Neuronal stem cell (in vitro differentiated cells): Measurements from ENCODE around the gene ST6GALNAC6.

ENCODE experiments used
- DNase-seq: peaks from one replicate; pipeline ENCODE4 v3.0.0-alpha.2; 2013; ENCODE audit warnings: low spot score
- H2AFZ ChIP-seq: one replicate; pipeline ENCODE4 v1.6.1; 2013; ENCODE audit warnings: mild to moderate bottlenecking, low read length, inconsistent platforms
- H2AK5ac ChIP-seq: 2 replicates; pipeline ENCODE4 v1.6.1; 2013; ENCODE audit warnings: low read depth, mild to moderate bottlenecking, inconsistent platforms, low read length, moderate library complexity, mixed read lengths
- H2BK120ac ChIP-seq: 2 replicates; pipeline ENCODE4 v1.6.1; 2013; ENCODE audit warnings: low read depth, mild to moderate bottlenecking, inconsistent platforms, low read length, moderate library complexity, mixed read lengths
- H2BK12ac ChIP-seq: one replicate; pipeline ENCODE4 v1.6.1; 2013; ENCODE audit warnings: low read length, inconsistent platforms
- H2BK15ac ChIP-seq: 2 replicates; pipeline ENCODE4 v1.6.1; 2013; ENCODE audit warnings: mild to moderate bottlenecking, low read length, inconsistent platforms, mixed read lengths
- H2BK5ac ChIP-seq: one replicate; pipeline ENCODE4 v1.6.1; 2013; ENCODE audit warnings: inconsistent platforms, mild to moderate bottlenecking, low read length, moderate library complexity
- H3K14ac ChIP-seq: one replicate; pipeline ENCODE4 v1.6.1; 2013; ENCODE audit warnings: low read length, inconsistent platforms
- H3K18ac ChIP-seq: 2 replicates; pipeline ENCODE4 v1.6.1; 2013; ENCODE audit warnings: low read length, inconsistent platforms
- H3K23ac ChIP-seq: 2 replicates; pipeline ENCODE4 v1.6.1; 2013; ENCODE audit warnings: low read depth, mild to moderate bottlenecking, mixed read lengths, low read length, inconsistent platforms; ENCODE audit not compliant: poor library complexity
- H3K27ac ChIP-seq: replicated peaks from 3 replicates; pipeline ENCODE4 v1.5.1; 2013; ENCODE audit warnings: low read length, inconsistent platforms
- H3K27me3 ChIP-seq, 3 experiments: 2 replicates each; pipeline ENCODE4 v1.6.1; 2013; ENCODE audit warnings: low read length in 3 of 3, mild to moderate bottlenecking in 2 of 3, inconsistent platforms in 1 of 3, low read depth in 1 of 3, mixed read lengths in 1 of 3, moderate library complexity in 1 of 3; ENCODE audit not compliant: control insufficient read depth in 3 of 3, insufficient read depth in 3 of 3
- H3K36me3 ChIP-seq, 2 donors: replicated peaks in 1 of 2; 2 replicates each; pipeline ENCODE4 v1.6.1; 2013; ENCODE audit warnings: low read length in 2 of 2; ENCODE audit not compliant: control insufficient read depth in 2 of 2, insufficient read depth in 2 of 2
- H3K4ac ChIP-seq: 2 replicates; pipeline ENCODE4 v1.6.1; 2013; ENCODE audit warnings: inconsistent platforms, mild to moderate bottlenecking, low read length, moderate library complexity
- H3K4me1 ChIP-seq, 2 donors: 1 replicate in 1 of 2; 2 replicates in 1 of 2; pipeline ENCODE4 v1.6.1; 2013; ENCODE audit warnings: low read length in 2 of 2, low read depth in 1 of 2; ENCODE audit not compliant: control insufficient read depth in 2 of 2, insufficient read depth in 1 of 2
- H3K4me2 ChIP-seq: one replicate; pipeline ENCODE4 v1.6.1; 2013; ENCODE audit warnings: mild to moderate bottlenecking, low read length, inconsistent platforms; ENCODE audit not compliant: insufficient read depth, poor library complexity, severe bottlenecking
- H3K4me3 ChIP-seq, 2 donors: 2 replicates each; pipeline ENCODE4 v1.5.1; 2013; ENCODE audit warnings: low read length in 2 of 2, mild to moderate bottlenecking in 2 of 2, inconsistent platforms in 1 of 2, moderate library complexity in 1 of 2
- H3K79me1 ChIP-seq: one replicate; pipeline ENCODE4 v1.6.1; 2013; ENCODE audit warnings: low read depth, mild to moderate bottlenecking, inconsistent platforms, low read length, moderate library complexity
- H3K9ac ChIP-seq: one replicate; pipeline ENCODE4 v1.6.1; 2013; ENCODE audit warnings: mild to moderate bottlenecking, low read depth, low read length, inconsistent platforms; ENCODE audit not compliant: poor library complexity
- H3K9me3 ChIP-seq, 2 donors: replicated peaks in 1 of 2; 2 replicates each; pipeline versions ENCODE3 to v1.6.1; 2013; ENCODE audit warnings: low read length in 2 of 2, mild to moderate bottlenecking in 2 of 2, inconsistent platforms in 1 of 2, low read depth in 1 of 2, mixed read lengths in 1 of 2, moderate library complexity in 1 of 2; ENCODE audit not compliant: control insufficient read depth in 2 of 2, insufficient read depth in 1 of 2
- H4K8ac ChIP-seq: one replicate; pipeline ENCODE4 v1.6.1; 2013; ENCODE audit warnings: low read depth, mild to moderate bottlenecking, inconsistent platforms, low read length, moderate library complexity
- H4K91ac ChIP-seq: one replicate; pipeline ENCODE4 v1.6.1; 2013; ENCODE audit warnings: low read length, low read depth, mild to moderate bottlenecking, inconsistent platforms; ENCODE audit not compliant: poor library complexity
- WGBS, 2 donors: extraction: QIAGEN DNeasy Blood & Tissue Kit; methylation state at CpG; one replicate each; pipeline ENCODE4 v1.1.7; 2013; ENCODE audit warnings: missing lambda C conversion rate in 2 of 2, mixed read lengths in 1 of 2; ENCODE audit not compliant: insufficient read length in 2 of 2, insufficient replicate concordance in 1 of 2; ENCODE audit errors: extremely low coverage in 2 of 2; 5-methylcytosine and 5-hydroxymethylcytosine counted together

ST6GALNAC6 gene

DNA sequence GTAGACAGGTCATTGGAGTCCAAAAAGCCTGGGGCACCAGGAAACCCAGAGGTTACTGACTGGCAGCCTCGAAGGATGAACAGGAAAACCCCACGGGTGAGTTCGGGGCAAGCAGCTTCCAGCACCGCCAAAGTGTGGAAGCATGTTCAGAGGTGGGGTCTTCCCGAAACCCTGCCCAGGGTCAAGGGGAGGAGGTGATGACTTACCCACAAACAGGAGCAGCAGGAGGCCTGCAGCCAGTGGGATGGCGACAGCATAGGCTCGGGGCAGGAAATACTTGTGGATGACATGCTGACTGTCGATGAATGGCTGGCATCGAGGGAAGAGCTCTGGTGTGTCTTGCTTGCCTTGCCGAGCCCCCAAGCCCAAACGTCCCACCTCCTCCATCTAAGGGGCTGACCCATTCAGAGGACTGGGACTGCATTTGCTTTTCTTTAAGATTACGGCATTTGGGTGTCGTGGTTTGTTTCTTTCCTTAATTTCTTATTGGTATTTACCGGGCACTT, 37.0 kb upstream of the ST6GALNAC6 start:
- Histone ChIP-seq H3K18ac (no peak overlapping the region), H2AK5ac (peak overlapping the region; percentile 29)
- no peak for DNase-seq

GRCh38 chr9:127935765-127936221, 36.4 kb upstream of the ST6GALNAC6 start:
- H2BK120ac ChIP-seq: no peak overlapping the region
- peaks cover 10 to 30% of the 10 kb centered on the region in 2 donors for H3K36me3 ChIP-seq
- no peak overlapping the region for H3K27ac ChIP-seq
- no peak overlapping the region for H2BK5ac ChIP-seq
- no peak overlapping the region for H4K91ac ChIP-seq
- H3K23ac ChIP-seq: no peak overlapping the region
- H2AK5ac ChIP-seq: no peak overlapping the region
- no peak for DNase-seq
- no peak overlapping the region for H2BK12ac ChIP-seq
- H2BK15ac ChIP-seq: no peak overlapping the region
- H3K9ac ChIP-seq: peak overlapping the region; percentile 0
- H4K8ac ChIP-seq: no peak overlapping the region
- no peak overlapping the region for H3K4ac ChIP-seq
- WGBS, 2 donors: no CpG with 5 or more reads among the region's 4 CpGs
- no peak overlapping the region for H3K18ac ChIP-seq
- no peak overlapping the region for H2AFZ ChIP-seq
- peaks cover 19 to 24% of the 10 kb centered on the region in 2 donors for H3K4me1 ChIP-seq
- peaks cover 14% of the 10 kb centered on the region for H3K79me1 ChIP-seq
- H3K9me3 ChIP-seq: no peaks in the 10 kb centered on the region
- no peak overlapping the region for H3K14ac ChIP-seq
- H3K4me2 ChIP-seq: no peak overlapping the region
- H3K27me3 ChIP-seq: no peaks in the 10 kb centered on the region
- H3K4me3 ChIP-seq: peak overlapping the region in 1 of 2 donors; percentile 92

More for the DNA sequence above, 37.0 kb upstream of the ST6GALNAC6 start:
- WGBS, 2 donors: no CpG with 5 or more reads among the region's 14 CpGs
- H3K36me3 ChIP-seq: peaks cover 10 to 33% of the 10 kb centered on the region in 2 donors
- H2BK5ac ChIP-seq: no peak overlapping the region
- H3K27ac ChIP-seq: no peak overlapping the region
- no peak overlapping the region for H3K4me2 ChIP-seq
- H3K4me1 ChIP-seq: peaks cover 13 to 18% of the 10 kb centered on the region in 2 donors
- no peak overlapping the region for H3K23ac ChIP-seq
- no peaks in the 10 kb centered on the region for H3K9me3 ChIP-seq
- H2AFZ ChIP-seq: no peak overlapping the region
- no peak overlapping the region for H3K14ac ChIP-seq
- peaks cover 14% of the 10 kb centered on the region for H3K79me1 ChIP-seq
- no peak overlapping the region for H2BK120ac ChIP-seq
- no peaks in the 10 kb centered on the region for H3K27me3 ChIP-seq
- no peak overlapping the region for H3K4ac ChIP-seq
- no peak overlapping the region for H4K91ac ChIP-seq
- H3K4me3 ChIP-seq: peak overlapping the region in 1 of 2 donors; percentile 92
- H3K9ac ChIP-seq: peak overlapping the region; percentile 12
- H4K8ac ChIP-seq: no peak overlapping the region
- no peak overlapping the region for H2BK15ac ChIP-seq
- no peak overlapping the region for H2BK12ac ChIP-seq

GRCh38 chr9:127934986-127935385, 35.6 kb upstream of the ST6GALNAC6 start:
- Histone ChIP-seq H3K9ac (no peak overlapping the region), H3K27ac (no peak overlapping the region), H3K4me3 (no peak overlapping the region), H2BK15ac (no peak overlapping the region), H3K9me3 (no peaks in the 10 kb centered on the region), H2BK120ac (no peak overlapping the region), H3K27me3 (no peaks in the 10 kb centered on the region), H3K4ac (no peak overlapping the region), H4K8ac (no peak overlapping the region), H3K23ac (no peak overlapping the region), H3K18ac (no peak overlapping the region), H3K4me2 (no peak overlapping the region), H3K36me3 (peaks cover 7 to 25% of the 10 kb centered on the region in 2 donors), H2AK5ac (no peak overlapping the region), H3K14ac (no peak overlapping the region), H3K79me1 (peaks cover 14% of the 10 kb centered on the region), H2BK12ac (no peak overlapping the region), H2BK5ac (no peak overlapping the region), H4K91ac (no peak overlapping the region), H3K4me1 (peaks cover 23 to 25% of the 10 kb centered on the region in 2 donors), H2AFZ (no peak overlapping the region)
- no CpG with 5 or more reads among the region's 11 CpGs for WGBS, 2 donors
- no peak for DNase-seq

DNA sequence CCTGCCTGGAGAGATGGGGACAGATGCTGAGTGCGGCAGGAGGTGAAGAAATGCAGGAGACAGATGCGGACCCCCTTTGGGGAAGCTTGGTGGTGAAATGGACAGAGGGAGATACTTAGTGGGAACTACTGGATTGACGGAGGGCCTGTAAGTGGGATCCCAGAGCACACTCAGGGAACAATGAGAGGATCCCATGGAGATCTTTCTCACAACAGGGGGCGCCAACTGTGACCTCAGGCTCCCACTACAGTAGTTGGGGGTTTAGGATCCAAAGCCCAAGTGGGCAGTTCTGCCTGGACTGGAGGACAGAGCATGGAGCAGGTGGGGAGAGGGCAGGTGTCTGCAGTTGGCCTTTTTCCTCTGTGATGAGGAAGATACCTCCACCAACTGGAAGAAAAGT, 34.8 kb upstream of the ST6GALNAC6 start:
- no peak overlapping the region for H4K8ac ChIP-seq
- H4K91ac ChIP-seq: no peak overlapping the region
- no peak overlapping the region for H3K18ac ChIP-seq
- no peak overlapping the region for H3K14ac ChIP-seq
- H3K9ac ChIP-seq: no peak overlapping the region
- no CpG with 5 or more reads among the region's 4 CpGs for WGBS, 2 donors
- peaks cover 25 to 26% of the 10 kb centered on the region in 2 donors for H3K4me1 ChIP-seq
- no peak overlapping the region for H3K27ac ChIP-seq
- H2BK15ac ChIP-seq: no peak overlapping the region
- H3K79me1 ChIP-seq: peaks cover 14% of the 10 kb centered on the region
- H2BK120ac ChIP-seq: no peak overlapping the region
- H2BK5ac ChIP-seq: no peak overlapping the region
- no peak overlapping the region for H2BK12ac ChIP-seq
- H3K4me2 ChIP-seq: no peak overlapping the region
- peaks cover 0 to 7% (median 5%) of the 10 kb centered on the region in 3 experiments for H3K27me3 ChIP-seq
- H3K23ac ChIP-seq: no peak overlapping the region
- DNase-seq: no peak
- no peak overlapping the region for H3K4ac ChIP-seq
- peaks cover 6 to 21% of the 10 kb centered on the region in 2 donors for H3K36me3 ChIP-seq
- H3K4me3 ChIP-seq: no peak overlapping the region
- no peaks in the 10 kb centered on the region for H3K9me3 ChIP-seq
- H2AK5ac ChIP-seq: no peak overlapping the region
- H2AFZ ChIP-seq: no peak overlapping the region
